Fibroblast of gingiva (primary cell): Measurements from ENCODE around the gene UCP3.

Source experiments
- DNase-seq: peaks from one replicate; pipeline ENCODE4 v3.0.0-alpha.2; 2011; ENCODE audit warnings: low read depth

Gene UCP3

GRCh38 chr11:73951797-73952196 is 57.1 kb downstream of the UCP3 start:
- no peak for DNase-seq

DNA sequence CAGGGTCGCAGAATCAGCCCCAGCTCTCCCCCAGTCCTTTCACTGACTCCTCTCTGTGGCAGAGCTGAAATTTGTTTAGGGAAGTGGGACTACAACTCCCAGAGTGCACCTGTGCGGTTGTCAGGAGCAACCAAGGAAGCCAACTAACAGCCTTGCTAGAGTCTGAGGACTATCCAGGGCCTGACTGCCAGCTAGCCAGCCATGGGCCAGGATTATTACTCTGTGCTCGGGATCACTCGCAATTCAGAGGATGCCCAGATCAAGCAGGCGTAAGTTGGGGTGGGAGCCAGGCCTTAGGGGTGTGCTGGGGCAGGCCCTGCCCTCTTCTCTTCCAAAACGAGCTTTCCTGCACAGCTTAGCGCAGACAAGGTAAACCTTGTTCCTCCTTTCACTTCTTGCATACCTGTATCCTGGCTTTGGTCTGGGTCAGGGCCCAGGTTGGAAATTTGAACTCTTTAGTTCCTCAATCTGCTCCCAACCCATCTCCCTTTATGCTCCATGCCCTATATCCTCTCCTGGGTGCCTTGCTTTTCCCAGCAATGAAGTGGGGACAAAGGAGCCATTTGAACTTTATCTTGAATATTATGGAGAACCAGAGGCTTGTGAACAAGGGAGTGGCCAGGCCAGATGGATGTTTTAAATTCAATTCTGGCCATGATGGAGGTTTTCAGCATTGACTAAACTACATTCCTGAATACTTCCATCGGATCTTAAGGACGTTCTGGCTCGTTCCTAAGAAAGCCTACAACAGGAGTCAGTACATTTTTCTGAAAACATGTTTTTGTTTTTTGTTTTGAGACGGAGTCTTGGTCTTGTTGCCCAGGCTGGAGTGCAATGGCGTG is 57.8 kb downstream of the UCP3 start, which contains the start of gene DNAJB13:
Gene DNAJB13 (plus strand): TSS at position 158 of the 842 bp plus-strand sequence. CDS start 44 bp downstream, at position 202.
- no peak for DNase-seq
